Brain microvascular endothelial cell (primary cell): ENCODE measurements around the gene TREX2.

Experiments
- DNase-seq: peaks from one replicate; pipeline ENCODE4 v3.0.0-alpha.2; 2020
- H3K27ac ChIP-seq: fragments of 250-450 bp; sonication (Bioruptor Pico); 2 replicates; pipeline ENCODE4 v1.5.1; 2020; ENCODE audit warnings: mild to moderate bottlenecking, moderate library complexity
- H3K27me3 ChIP-seq: fragments of 250-450 bp; sonication (Bioruptor Pico); replicated peaks from 2 replicates; pipeline ENCODE4 v1.5.1; 2020; ENCODE audit warnings: mild to moderate bottlenecking
- H3K36me3 ChIP-seq: fragments of 250-450 bp; sonication (Bioruptor Pico); replicated peaks from 2 replicates; pipeline ENCODE4 v1.5.1; 2020; ENCODE audit warnings: mild to moderate bottlenecking
- H3K4me3 ChIP-seq: 2 replicates; pipeline ENCODE4 v1.5.1; 2011; ENCODE audit warnings: low read depth, mild to moderate bottlenecking, control low read depth, low read length, moderate library complexity
- in situ Hi-C: cut with HindIII; loops from 2 replicates; pipeline ENCODE4 v1.10.0; 2017; ENCODE audit warnings: low sequenced_read_pairs, low pct_ligation_motif_present
- TF ChIP-seq, protein P1 (sequence below): IDR thresholded peaks from 2 replicates; pipeline ENCODE4 v1.5.1; 2011; ENCODE audit warnings: low read depth, mild to moderate bottlenecking, moderate library complexity, low read length, control low read depth, inconsistent platforms; ENCODE audit errors: missing control alignments

TREX2 gene

DNA sequence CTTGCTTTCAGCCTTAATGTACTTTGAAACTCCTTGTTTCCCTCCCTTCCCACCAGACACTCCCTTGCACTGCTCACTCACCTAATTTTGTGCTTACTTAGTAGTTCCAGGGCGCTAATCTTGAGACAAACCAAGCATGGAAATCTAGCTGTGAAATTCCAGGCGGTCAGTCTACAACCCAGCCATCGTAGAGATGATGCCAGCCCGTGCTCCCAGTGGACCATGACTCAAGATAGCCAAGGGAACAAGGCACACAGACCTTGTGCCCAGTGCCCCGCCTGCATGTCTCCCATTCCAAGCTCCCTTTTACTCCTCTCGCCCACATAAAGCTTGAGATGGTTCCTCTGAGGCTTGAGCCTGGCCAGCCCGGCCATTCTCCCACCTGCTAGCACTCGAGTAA, 11.1 kb downstream of the TREX2 start:
- in situ Hi-C loops, result no loop called here
- Histone ChIP-seq H3K36me3 (no peaks in the 10 kb centered on the region), H3K27me3 (no peaks in the 10 kb centered on the region), H3K4me3 (no peak overlapping the region), H3K27ac (no peak overlapping the region)
- no peak for DNase-seq
- TF ChIP-seq, protein P1, sequence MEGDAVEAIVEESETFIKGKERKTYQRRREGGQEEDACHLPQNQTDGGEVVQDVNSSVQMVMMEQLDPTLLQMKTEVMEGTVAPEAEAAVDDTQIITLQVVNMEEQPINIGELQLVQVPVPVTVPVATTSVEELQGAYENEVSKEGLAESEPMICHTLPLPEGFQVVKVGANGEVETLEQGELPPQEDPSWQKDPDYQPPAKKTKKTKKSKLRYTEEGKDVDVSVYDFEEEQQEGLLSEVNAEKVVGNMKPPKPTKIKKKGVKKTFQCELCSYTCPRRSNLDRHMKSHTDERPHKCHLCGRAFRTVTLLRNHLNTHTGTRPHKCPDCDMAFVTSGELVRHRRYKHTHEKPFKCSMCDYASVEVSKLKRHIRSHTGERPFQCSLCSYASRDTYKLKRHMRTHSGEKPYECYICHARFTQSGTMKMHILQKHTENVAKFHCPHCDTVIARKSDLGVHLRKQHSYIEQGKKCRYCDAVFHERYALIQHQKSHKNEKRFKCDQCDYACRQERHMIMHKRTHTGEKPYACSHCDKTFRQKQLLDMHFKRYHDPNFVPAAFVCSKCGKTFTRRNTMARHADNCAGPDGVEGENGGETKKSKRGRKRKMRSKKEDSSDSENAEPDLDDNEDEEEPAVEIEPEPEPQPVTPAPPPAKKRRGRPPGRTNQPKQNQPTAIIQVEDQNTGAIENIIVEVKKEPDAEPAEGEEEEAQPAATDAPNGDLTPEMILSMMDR, result no peak

DNA sequence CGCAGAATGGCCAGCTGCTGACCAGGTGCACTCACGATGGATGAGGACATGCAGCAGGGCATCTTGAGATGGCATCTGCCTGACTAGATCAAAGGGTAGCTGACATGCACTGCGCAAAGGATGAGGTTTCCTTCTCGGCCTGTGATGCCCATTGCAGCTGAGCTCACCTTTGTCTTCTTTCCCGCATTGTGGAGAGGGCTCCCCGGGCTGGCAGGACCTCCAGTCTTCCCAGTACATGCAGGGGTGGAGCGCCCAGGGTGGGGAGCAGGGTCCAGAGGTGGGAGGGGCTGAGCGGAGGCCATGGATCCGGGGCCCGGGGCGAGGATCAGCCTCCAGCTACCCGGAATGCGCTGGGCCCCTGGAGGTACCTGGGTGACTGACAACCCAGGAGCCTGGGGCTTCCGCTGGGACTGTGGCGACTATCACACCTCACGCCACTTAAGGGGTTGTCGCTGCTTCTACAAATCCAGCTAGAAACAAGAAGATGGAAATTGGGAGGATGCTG, 12.0 kb downstream of the TREX2 start:
- H3K36me3 ChIP-seq, result no peaks in the 10 kb centered on the region
- no peak for DNase-seq
- H3K27ac ChIP-seq, result no peak overlapping the region
- H3K27me3 ChIP-seq, result no peaks in the 10 kb centered on the region
- TF ChIP-seq, protein P1, result no peak
- in situ Hi-C loops, result no loop called here
- H3K4me3 ChIP-seq, result no peak overlapping the region

DNA sequence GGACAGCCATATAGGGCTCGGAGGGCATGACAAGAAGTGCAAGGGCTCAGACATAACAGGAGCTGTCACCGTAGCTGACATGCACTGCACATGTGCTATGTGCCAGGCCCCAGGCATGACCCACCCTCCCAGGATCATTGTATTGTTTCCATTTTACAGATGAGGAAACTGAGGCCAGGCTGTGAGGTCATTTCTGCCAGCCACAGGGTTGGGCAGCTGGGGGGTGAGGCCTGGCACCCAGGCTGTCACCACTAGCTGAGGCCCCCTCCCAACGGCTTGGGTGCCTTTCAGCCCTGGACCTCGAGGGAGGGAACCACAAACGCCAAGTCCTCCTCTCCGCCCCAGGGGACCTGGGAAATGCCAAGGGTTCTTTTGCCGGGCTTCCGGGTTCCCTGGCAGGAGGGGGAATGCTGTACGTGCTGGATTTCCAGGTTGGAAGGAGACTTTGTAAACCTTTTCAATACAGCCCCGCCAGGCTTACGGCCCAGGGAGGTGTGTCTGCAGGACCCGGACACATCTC, 12.6 kb downstream of the TREX2 start:
- Histone ChIP-seq H3K36me3 (no peaks in the 10 kb centered on the region), H3K27me3 (no peaks in the 10 kb centered on the region), H3K4me3 (no peak overlapping the region), H3K27ac (no peak overlapping the region)
- in situ Hi-C loops, result no loop called here
- TF ChIP-seq, protein P1, result no peak
- no peak for DNase-seq

DNA sequence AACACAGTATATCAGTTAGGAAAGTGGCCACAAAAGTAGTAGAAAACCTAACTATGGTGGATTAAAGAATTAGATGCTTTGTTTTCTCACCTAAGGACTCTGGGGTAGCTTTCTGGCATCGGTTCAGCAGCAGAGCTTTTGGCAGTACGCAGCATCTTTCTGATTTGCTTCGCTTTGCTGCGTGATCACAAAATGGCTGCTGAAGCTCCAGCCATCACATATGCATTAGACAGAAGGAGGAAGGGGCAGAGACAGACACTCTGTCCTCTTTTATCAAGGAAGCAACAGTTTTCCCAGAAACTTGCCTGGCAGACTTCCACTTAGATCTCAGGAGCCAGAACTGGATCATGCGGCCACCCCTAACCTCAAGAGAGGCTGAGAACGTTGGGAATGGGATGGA, 15.1 kb downstream of the TREX2 start:
- Histone ChIP-seq H3K36me3 (no peaks in the 10 kb centered on the region), H3K4me3 (no peak overlapping the region), H3K27ac (no peak overlapping the region), H3K27me3 (no peaks in the 10 kb centered on the region)
- DNase-seq, result no peak
- in situ Hi-C loops, result no loop called here
- TF ChIP-seq, protein P1, result no peak

DNA sequence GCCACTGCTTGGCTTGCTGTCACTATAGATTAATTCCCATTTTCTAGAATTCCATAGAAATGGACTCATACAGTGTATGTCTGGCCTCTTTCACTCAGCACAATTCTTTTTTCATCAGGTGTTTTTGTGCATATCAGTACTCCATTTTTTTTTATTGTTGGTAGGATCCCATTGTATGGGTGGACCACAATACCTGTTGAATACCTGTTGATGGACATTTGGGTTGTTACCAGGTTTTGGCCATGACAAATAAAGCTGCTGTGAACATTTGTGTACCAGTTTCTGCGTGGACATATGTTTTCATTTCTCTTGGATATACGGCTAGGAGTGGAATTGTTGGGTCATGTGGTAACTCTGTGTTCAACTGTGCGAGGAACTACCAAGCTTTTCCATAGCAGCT, 19.7 kb downstream of the TREX2 start:
- in situ Hi-C loops, result no loop called here
- Histone ChIP-seq H3K27me3 (no peaks in the 10 kb centered on the region), H3K27ac (no peak overlapping the region), H3K4me3 (no peak overlapping the region), H3K36me3 (no peaks in the 10 kb centered on the region)
- TF ChIP-seq, protein P1, result no peak
- DNase-seq, result no peak

DNA sequence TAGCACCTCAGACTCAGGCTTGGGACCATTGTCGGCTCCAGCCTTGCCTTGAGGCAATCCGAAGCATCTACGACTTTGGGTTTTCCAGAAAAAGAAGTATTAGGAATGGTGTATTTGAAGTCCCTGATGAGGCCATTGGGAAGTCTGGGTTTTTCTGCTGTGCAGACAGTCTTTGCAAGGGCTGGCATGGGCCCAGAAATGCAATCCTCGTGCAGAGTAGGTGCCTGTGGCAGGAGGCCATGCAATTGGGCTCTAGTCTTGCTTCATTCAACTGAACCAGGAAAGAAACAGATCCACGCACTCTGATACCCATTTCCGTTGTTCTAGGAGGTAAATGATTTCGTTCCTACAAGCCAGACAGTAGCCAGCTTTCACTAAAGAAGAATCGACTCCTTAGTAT, 22.2 kb downstream of the TREX2 start:
- Histone ChIP-seq H3K27ac (no peak overlapping the region), H3K27me3 (no peaks in the 10 kb centered on the region), H3K4me3 (no peak overlapping the region), H3K36me3 (no peaks in the 10 kb centered on the region)
- DNase-seq, result no peak
- in situ Hi-C loops, result no loop called here
- TF ChIP-seq, protein P1, result no peak
